ENCODE data around the gene PALMD. TPM values are rescaled to one million over a fixed set of nuclear protein-coding genes. Genes with fewer than 3 reads are reported as not detected.

The PALMD gene
- total RNA-seq, 1 experiment from 2014 or later, result not detected

DNA sequence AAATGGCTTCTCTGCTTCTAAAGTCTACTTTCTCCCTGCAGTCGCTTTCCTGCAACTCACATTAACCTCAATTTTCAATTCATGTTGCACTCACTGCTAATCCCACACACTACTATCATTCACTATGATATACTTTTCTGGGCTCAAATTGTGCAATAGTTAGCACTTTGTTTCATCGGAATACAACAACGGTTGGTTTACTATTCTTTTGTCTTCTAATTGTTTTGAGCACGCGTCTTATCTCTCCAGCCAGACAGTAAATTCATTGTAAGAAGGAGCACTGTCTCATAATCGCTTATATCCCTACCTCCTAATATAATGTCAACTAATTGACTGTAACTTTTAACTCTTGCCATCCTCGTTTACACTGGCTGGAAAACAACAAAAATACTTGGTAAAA is 3.9 kb upstream of the PALMD start:
- Histone ChIP-seq H2BK5ac (ENCODE audit: insufficient read length, low read length) (no peak overlapping the region), H3K56ac (ENCODE audit: insufficient read length, low read depth, low read length) (no peak overlapping the region), H4K5ac (ENCODE audit: insufficient read length, low read depth, low read length) (no peak overlapping the region), H3K27ac (ENCODE audit: insufficient read length, low read depth, low read length) (no peak overlapping the region), H2BK12ac (ENCODE audit: insufficient read length, low read depth, low read length) (no peak overlapping the region), H2BK15ac (ENCODE audit: low read depth, low read length) (no peak overlapping the region), H2AFZ (ENCODE audit: low read length) (no peak overlapping the region), H3K23me2 (ENCODE audit: insufficient read length, low read depth, low read length, poor library complexity, severe bottlenecking) (no peaks in the 10 kb centered on the region), H4K91ac (ENCODE audit: insufficient read length, low read depth, low read length) (no peak overlapping the region), H3K27me3 (ENCODE audit: insufficient read depth, low read length) (no peaks in the 10 kb centered on the region), H3K14ac (ENCODE audit: insufficient read depth, low read length) (no peak overlapping the region), H3K23ac (ENCODE audit: insufficient read length, low read depth, low read length) (no peak overlapping the region), H3K4ac (ENCODE audit: low read depth, low read length) (no peak overlapping the region), H3K4me2 (ENCODE audit: insufficient read depth, insufficient read length, low read length) (no peak overlapping the region), H3K18ac (ENCODE audit: insufficient read length, low read depth, low read length) (no peak overlapping the region), H3K9ac (ENCODE audit: extremely low read depth, insufficient read length, low read length) (no peak overlapping the region), H2BK20ac (ENCODE audit: low read depth, low read length, poor library complexity, severe bottlenecking) (no peak overlapping the region), H3K9me3 (ENCODE audit: control insufficient read depth, low read depth, low read length) (no peaks in the 10 kb centered on the region), H4K8ac (replicated peaks; ENCODE audit: insufficient read length, low read depth, low read length) (no peak overlapping the region), H4K20me1 (ENCODE audit: control insufficient read depth, insufficient read depth, insufficient read length) (no peaks in the 10 kb centered on the region), H3K79me1 (ENCODE audit: insufficient read depth, low read depth, low read length, poor library complexity, severe bottlenecking) (no peaks in the 10 kb centered on the region), H3K79me2 (ENCODE audit: insufficient read depth, low read length) (no peaks in the 10 kb centered on the region), H3T11ph (ENCODE audit: low read length) (no peak overlapping the region), H2BK120ac (ENCODE audit: low read depth, low read length, poor library complexity, severe bottlenecking) (no peak overlapping the region), H3K4me1 (ENCODE audit: insufficient read depth, low read length) (no peaks in the 10 kb centered on the region), H2AK5ac (ENCODE audit: insufficient read length, low read length) (no peak overlapping the region)
- TF ChIP-seq, protein P1, sequence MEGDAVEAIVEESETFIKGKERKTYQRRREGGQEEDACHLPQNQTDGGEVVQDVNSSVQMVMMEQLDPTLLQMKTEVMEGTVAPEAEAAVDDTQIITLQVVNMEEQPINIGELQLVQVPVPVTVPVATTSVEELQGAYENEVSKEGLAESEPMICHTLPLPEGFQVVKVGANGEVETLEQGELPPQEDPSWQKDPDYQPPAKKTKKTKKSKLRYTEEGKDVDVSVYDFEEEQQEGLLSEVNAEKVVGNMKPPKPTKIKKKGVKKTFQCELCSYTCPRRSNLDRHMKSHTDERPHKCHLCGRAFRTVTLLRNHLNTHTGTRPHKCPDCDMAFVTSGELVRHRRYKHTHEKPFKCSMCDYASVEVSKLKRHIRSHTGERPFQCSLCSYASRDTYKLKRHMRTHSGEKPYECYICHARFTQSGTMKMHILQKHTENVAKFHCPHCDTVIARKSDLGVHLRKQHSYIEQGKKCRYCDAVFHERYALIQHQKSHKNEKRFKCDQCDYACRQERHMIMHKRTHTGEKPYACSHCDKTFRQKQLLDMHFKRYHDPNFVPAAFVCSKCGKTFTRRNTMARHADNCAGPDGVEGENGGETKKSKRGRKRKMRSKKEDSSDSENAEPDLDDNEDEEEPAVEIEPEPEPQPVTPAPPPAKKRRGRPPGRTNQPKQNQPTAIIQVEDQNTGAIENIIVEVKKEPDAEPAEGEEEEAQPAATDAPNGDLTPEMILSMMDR (conservative IDR thresholded peaks at IDR 0.05), result no peak
- Mint-ChIP-seq H3K36me3 (ENCODE audit: insufficient read depth in 1 of 3, low read depth in 3 of 3) (no peaks in the 10 kb centered on the region), H3K4me3 (no peak overlapping the region), H3K27ac (no peak overlapping the region), H3K9me3 (no peaks in the 10 kb centered on the region), H3K4me1 (peaks cover 19 to 20% of the 10 kb centered on the region in 2 experiments), H3K27me3 (ENCODE audit: low read depth) (no peaks in the 10 kb centered on the region; the same call in 1 of the 2 replicates)
- no peak for DNase-seq
- no CpG with 5 or more reads among the region's 7 CpGs for whole genome bisulfite sequencing (ENCODE audit: extremely low coverage, insufficient read length, low lambda C conversion rate)

Measured in H9 (cell line).